Panc1 (cell line): Measurements from ENCODE around the gene ASCC3. TPM values are rescaled to one million over a fixed set of nuclear protein-coding genes. Genes with fewer than 3 reads are reported as not detected.

Experiments used
- ATAC-seq: fragments of 200-7000 bp; cut with Tn5 transposase; 2 replicates; pipeline ENCODE4 v1.9.1; 2020; ENCODE audit warnings: mild to moderate bottlenecking, moderate library complexity
- BruUV-seq: library from RNA; stranded (reverse); fragments of 400-500 nt; replicated peaks from 2 replicates; lab custom pipeline; 2021; lab: Mats Ljungman, UMichigan
- CTCF ChIA-PET: fragments of 300-600 bp; sonication (Branson Sonifier 250); formaldehyde crosslinking; loops from one replicate; lab custom pipeline; 2022; ENCODE audit warnings: antibody characterized with exemption; lab: Charles Lee
- POLR2A ChIA-PET: fragments of 300-600 bp; sonication (Branson Sonifier 250); formaldehyde crosslinking; loops from one replicate; lab custom pipeline; 2022; ENCODE audit warnings: antibody characterized with exemption; lab: Charles Lee
- DNase-seq: peaks from one replicate; pipeline ENCODE4 v3.0.0-alpha.2; 2010; ENCODE audit warnings: low read depth, low spot score
- H3K27ac ChIP-seq: 2 replicates; pipeline ENCODE4 v1.5.1; 2011; ENCODE audit warnings: mild to moderate bottlenecking, low read length, inconsistent platforms
- H3K27me3 ChIP-seq: fragments of 200-500 bp; sonication (Bioruptor generic); 2 replicates; pipeline ENCODE4 v1.6.0; 2014; ENCODE audit warnings: low read length, inconsistent platforms; ENCODE audit not compliant: control insufficient read depth, insufficient read depth
- H3K36me3 ChIP-seq: fragments of 200-500 bp; sonication (Bioruptor generic); 2 replicates; pipeline ENCODE4 v1.5.1; 2014; ENCODE audit warnings: inconsistent platforms, mild to moderate bottlenecking, low read length, moderate library complexity; ENCODE audit not compliant: control insufficient read depth, insufficient read depth
- H3K4me1 ChIP-seq: 2 replicates; pipeline ENCODE4 v1.5.1; 2011; ENCODE audit warnings: inconsistent platforms, mild to moderate bottlenecking, low read length, moderate library complexity; ENCODE audit not compliant: control insufficient read depth, insufficient read depth
- H3K4me3 ChIP-seq, 2 experiments: 2 replicates each; pipeline ENCODE4 v1.5.1; 2011 to 2012; ENCODE audit warnings: low read depth in 2 of 2, low read length in 2 of 2, mild to moderate bottlenecking in 2 of 2, inconsistent platforms in 1 of 2, moderate library complexity in 1 of 2
- H3K9me3 ChIP-seq: fragments of 200-500 bp; sonication (Bioruptor generic); 2 replicates; pipeline ENCODE4 v1.5.1; 2014; ENCODE audit warnings: low read depth, mild to moderate bottlenecking, inconsistent platforms, low read length, moderate library complexity; ENCODE audit not compliant: control insufficient read depth, insufficient read depth
- POLR2AphosphoS5 ChIP-seq: IDR thresholded peaks from 2 replicates; pipeline ENCODE4 v1.6.1; 2012; ENCODE audit warnings: mild to moderate bottlenecking, low read depth, low read length, moderate library complexity
- SIN3A ChIP-seq: IDR thresholded peaks from 2 replicates; pipeline ENCODE4 v1.6.1; 2012; ENCODE audit warnings: low read depth, mild to moderate bottlenecking, low read length, moderate library complexity, borderline replicate concordance; ENCODE audit not compliant: insufficient read depth
- TCF7L2 ChIP-seq: IDR thresholded peaks from 2 replicates; pipeline ENCODE4 v1.6.1; 2011; ENCODE audit warnings: mild to moderate bottlenecking, low read depth, low read length, inconsistent platforms
- in situ Hi-C: cut with HindIII; loops from 2 replicates; pipeline ENCODE4 v1.10.0; 2016; ENCODE audit warnings: low sequenced_read_pairs, low pct_unique_long_range_greater_than_20kb
- intact Hi-C: fragments of 100-400 bp; cut with micrococcal nuclease; formaldehyde crosslinking; loops from one replicate; pipeline ENCODE4 v1.10.0; 2022; ENCODE audit not compliant: unreplicated experiment
- total RNA-seq: library from RNA; stranded (reverse); gene quantifications from one replicate; pipeline ENCODE4 v1.2.1, GENCODE V29; 2021; ENCODE audit not compliant: unreplicated experiment
- TF ChIP-seq, protein P1 (sequence below): fragments of 450-650 bp; IDR thresholded peaks from 2 replicates; pipeline ENCODE4 v1.5.1; 2017; ENCODE audit warnings: mild to moderate bottlenecking
- TF ChIP-seq, protein P2 (sequence below), 2 experiments: IDR thresholded peaks; 2 replicates each; pipeline ENCODE4 v1.6.1; 2011 to 2012; ENCODE audit warnings: low read depth in 2 of 2, control low read depth in 1 of 2, low read length in 1 of 2, mild to moderate bottlenecking in 1 of 2, moderate library complexity in 1 of 2; ENCODE audit not compliant: insufficient read depth in 1 of 2

ASCC3 gene
- total RNA-seq, 1 experiment from 2014 or later: 46.9 TPM

DNA sequence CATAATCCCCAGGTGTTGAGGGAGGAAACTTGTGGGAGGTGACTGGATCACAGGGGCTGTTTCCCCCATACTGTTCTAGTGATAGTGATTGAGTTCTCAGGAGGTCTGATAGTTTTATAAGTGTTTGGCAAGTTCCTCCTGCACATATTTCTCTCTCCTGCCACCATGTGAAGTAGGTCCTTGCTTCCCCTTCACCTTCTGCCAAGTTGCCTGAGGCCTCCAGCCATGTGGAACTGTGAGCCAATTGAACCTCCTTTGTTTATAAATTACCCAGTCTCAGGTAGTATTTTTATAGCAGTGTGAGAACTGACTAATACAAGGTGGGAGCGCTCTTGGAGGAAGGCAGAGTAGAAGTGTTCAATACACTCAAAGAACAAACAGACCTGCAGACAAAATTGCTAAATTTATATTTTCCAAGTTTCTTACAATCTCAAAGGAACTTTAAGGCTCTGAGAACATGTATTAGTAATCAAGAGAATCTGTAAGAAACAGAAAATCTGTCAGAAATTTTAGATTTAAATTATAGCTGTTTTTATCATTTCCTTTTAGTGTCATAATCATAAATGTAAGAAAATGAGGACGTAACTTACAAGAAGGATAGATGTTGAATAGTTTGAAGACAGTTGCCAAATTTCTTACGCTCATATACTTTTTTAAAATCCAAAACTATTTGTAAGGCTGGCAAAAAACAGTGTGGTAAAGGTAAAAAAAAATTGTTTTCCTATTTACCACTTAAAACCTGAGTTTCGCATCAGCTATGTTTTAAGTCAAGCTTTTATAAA lies 77.7 kb downstream of the ASCC3 start:
- ChIA-PET CTCF (no interaction called here), POLR2A (interaction anchor here (0.6 kb wide), 1 partner anchor 15 kb away, joined by 3 read pairs; no protein-coding TSS in a partner anchor)
- Histone ChIP-seq H3K4me1 (peaks cover 20% of the 10 kb centered on the region; the same call in 1 of the 2 replicates), H3K36me3 (peaks cover 2% of the 10 kb centered on the region; the same call in 1 of the 2 replicates), H3K27ac (peak overlapping the region; percentile 61; the same call in 1 of the 2 replicates), H3K4me3 (no peak overlapping the region), H3K9me3 (no peaks in the 10 kb centered on the region), H3K27me3 (no peaks in the 10 kb centered on the region)
- intact Hi-C loops: no loop called here
- peak; percentile 53; the same call in 1 of the 2 replicates for ATAC-seq
- in situ Hi-C loops: no loop called here
- BruUV-seq: no TSS peak
- no peak for DNase-seq
- TF ChIP-seq POLR2AphosphoS5: no peak
- TF ChIP-seq TCF7L2: peak; percentile 73
- TF ChIP-seq, protein P1, sequence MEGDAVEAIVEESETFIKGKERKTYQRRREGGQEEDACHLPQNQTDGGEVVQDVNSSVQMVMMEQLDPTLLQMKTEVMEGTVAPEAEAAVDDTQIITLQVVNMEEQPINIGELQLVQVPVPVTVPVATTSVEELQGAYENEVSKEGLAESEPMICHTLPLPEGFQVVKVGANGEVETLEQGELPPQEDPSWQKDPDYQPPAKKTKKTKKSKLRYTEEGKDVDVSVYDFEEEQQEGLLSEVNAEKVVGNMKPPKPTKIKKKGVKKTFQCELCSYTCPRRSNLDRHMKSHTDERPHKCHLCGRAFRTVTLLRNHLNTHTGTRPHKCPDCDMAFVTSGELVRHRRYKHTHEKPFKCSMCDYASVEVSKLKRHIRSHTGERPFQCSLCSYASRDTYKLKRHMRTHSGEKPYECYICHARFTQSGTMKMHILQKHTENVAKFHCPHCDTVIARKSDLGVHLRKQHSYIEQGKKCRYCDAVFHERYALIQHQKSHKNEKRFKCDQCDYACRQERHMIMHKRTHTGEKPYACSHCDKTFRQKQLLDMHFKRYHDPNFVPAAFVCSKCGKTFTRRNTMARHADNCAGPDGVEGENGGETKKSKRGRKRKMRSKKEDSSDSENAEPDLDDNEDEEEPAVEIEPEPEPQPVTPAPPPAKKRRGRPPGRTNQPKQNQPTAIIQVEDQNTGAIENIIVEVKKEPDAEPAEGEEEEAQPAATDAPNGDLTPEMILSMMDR: no peak
- TF ChIP-seq, protein P2, sequence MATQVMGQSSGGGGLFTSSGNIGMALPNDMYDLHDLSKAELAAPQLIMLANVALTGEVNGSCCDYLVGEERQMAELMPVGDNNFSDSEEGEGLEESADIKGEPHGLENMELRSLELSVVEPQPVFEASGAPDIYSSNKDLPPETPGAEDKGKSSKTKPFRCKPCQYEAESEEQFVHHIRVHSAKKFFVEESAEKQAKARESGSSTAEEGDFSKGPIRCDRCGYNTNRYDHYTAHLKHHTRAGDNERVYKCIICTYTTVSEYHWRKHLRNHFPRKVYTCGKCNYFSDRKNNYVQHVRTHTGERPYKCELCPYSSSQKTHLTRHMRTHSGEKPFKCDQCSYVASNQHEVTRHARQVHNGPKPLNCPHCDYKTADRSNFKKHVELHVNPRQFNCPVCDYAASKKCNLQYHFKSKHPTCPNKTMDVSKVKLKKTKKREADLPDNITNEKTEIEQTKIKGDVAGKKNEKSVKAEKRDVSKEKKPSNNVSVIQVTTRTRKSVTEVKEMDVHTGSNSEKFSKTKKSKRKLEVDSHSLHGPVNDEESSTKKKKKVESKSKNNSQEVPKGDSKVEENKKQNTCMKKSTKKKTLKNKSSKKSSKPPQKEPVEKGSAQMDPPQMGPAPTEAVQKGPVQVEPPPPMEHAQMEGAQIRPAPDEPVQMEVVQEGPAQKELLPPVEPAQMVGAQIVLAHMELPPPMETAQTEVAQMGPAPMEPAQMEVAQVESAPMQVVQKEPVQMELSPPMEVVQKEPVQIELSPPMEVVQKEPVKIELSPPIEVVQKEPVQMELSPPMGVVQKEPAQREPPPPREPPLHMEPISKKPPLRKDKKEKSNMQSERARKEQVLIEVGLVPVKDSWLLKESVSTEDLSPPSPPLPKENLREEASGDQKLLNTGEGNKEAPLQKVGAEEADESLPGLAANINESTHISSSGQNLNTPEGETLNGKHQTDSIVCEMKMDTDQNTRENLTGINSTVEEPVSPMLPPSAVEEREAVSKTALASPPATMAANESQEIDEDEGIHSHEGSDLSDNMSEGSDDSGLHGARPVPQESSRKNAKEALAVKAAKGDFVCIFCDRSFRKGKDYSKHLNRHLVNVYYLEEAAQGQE (IDR thresholded peaks at IDR 0.05; ENCODE audit: insufficient read depth in 1 of 2, low read depth in 2 of 2, low read length in 1 of 2): no peak
- TF ChIP-seq SIN3A: no peak

DNA sequence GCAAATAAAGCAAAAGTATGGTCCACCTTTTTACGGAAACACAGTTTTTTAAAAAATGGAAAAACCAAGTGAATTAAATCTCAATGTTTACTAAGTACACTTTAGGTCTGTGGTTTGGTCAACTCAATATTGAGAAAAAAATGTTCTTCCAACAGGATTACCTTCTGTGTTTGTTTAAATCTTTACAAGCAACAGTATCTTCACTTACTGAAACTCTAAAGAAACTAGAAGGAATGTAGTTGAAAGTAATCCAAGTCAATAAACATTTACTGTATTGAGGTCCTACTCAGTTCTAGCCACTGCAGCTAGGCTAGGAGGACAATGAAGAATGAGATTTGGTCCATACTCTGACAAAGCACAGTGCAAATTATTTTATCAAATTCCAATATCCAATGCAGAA lies 80.1 kb downstream of the ASCC3 start:
- no peak overlapping the region for H3K4me3 ChIP-seq
- H3K27me3 ChIP-seq: no peaks in the 10 kb centered on the region
- ChIA-PET POLR2A (no interaction called here), CTCF (no interaction called here)
- intact Hi-C loops (no loop called here), in situ Hi-C loops (no loop called here)
- TF ChIP-seq POLR2AphosphoS5: no peak
- TF ChIP-seq SIN3A: no peak
- TF ChIP-seq, protein P2 (IDR thresholded peaks at IDR 0.05; ENCODE audit: insufficient read depth in 1 of 2, low read depth in 2 of 2, low read length in 1 of 2): no peak
- TF ChIP-seq TCF7L2: peak; percentile 48; the same call in 1 of the 2 replicates
- TF ChIP-seq, protein P1: no peak
- H3K27ac ChIP-seq: peak overlapping the region; percentile 49; the same call in 1 of the 2 replicates
- no TSS peak for BruUV-seq
- H3K36me3 ChIP-seq: peaks cover 2% of the 10 kb centered on the region; the same call in 1 of the 2 replicates
- ATAC-seq (no peak), DNase-seq (no peak)
- H3K9me3 ChIP-seq: no peaks in the 10 kb centered on the region
- peaks cover 20% of the 10 kb centered on the region; the same call in 1 of the 2 replicates for H3K4me1 ChIP-seq
